SHP77 treated with DMSO at 0.1 percent for 48 hours (cell line): ENCODE measurements around the gene MEF2A.

Source experiments
- DNase-seq: peaks from one replicate; lab custom pipeline; 2025; lab: John Stamatoyannopoulos, UW

MEF2A gene

GRCh38 chr15:99564221-99565048 is 1.3 kb upstream of the MEF2A start:
- no peak for DNase-seq

GRCh38 chr15:99565049-99565298 is 810 bp upstream of the MEF2A start:
- DNase-seq = no peak

GRCh38 chr15:99566157-99566897 is 543 bp downstream of the MEF2A start:
- DNase-seq = no peak

- DNase-seq = no peak
Observed at GRCh38 chr15:99568625-99569352, 3.0 kb downstream of the MEF2A start.

GRCh38 chr15:99571299-99571698 is 5.5 kb downstream of the MEF2A start:
- no peak for DNase-seq

- DNase-seq = no peak
Observed at GRCh38 chr15:99574048-99574447, 8.3 kb downstream of the MEF2A start.

- DNase-seq = no peak
Observed at GRCh38 chr15:99574502-99574901, 8.7 kb downstream of the MEF2A start.

- DNase-seq = no peak
Observed at GRCh38 chr15:99578809-99579208, 13.0 kb downstream of the MEF2A start.

GRCh38 chr15:99580076-99580475 is 14.3 kb downstream of the MEF2A start:
- DNase-seq = no peak

- DNase-seq = no peak
Observed at GRCh38 chr15:99582508-99582960, 16.8 kb downstream of the MEF2A start.

- no peak for DNase-seq
Observed at GRCh38 chr15:99584081-99584600, 18.4 kb downstream of the MEF2A start.

- no peak for DNase-seq
Observed at GRCh38 chr15:99586121-99586520, 20.3 kb downstream of the MEF2A start.

GRCh38 chr15:99589801-99590200 is 24.0 kb downstream of the MEF2A start:
- no peak for DNase-seq

- DNase-seq = no peak
Observed at GRCh38 chr15:99590913-99591646, 25.3 kb downstream of the MEF2A start.

GRCh38 chr15:99592145-99592791 is 26.5 kb downstream of the MEF2A start:
- no peak for DNase-seq

- no peak for DNase-seq
Observed at GRCh38 chr15:99593070-99593469, 27.3 kb downstream of the MEF2A start.

- no peak for DNase-seq
Observed at GRCh38 chr15:99594916-99595315, 29.1 kb downstream of the MEF2A start.

GRCh38 chr15:99598296-99598695 is 32.5 kb downstream of the MEF2A start:
- DNase-seq = no peak

- DNase-seq = no peak
Observed at GRCh38 chr15:99603828-99604227, 38.0 kb downstream of the MEF2A start.

GRCh38 chr15:99604865-99605264 is 39.1 kb downstream of the MEF2A start:
- no peak for DNase-seq

GRCh38 chr15:99605490-99605931 is 39.7 kb downstream of the MEF2A start:
- DNase-seq = no peak
